Measurements from ENCODE around the gene SNRPB. TPM values are rescaled to one million over a fixed set of nuclear protein-coding genes. Genes with fewer than 3 reads are reported as not detected.

Gene SNRPB
- total and polyA plus RNA-seq, 2 of the 13 experiments (the other 11 are each of a cell fraction or from before 2014, with no cell fraction given): 473 to 844 TPM

GRCh38 chr20:2475850-2476741 lies 5.5 kb upstream of the SNRPB start (continued):
- TF ChIP-seq ZBED4 (CRISPR knock-in tag; IDR thresholded peaks at IDR 0.05; ENCODE audit: borderline replicate concordance): peak; percentile 26; the same call in 1 of the 2 replicates
- TF ChIP-seq DNMT3B (CRISPR knock-in tag; conservative IDR thresholded peaks at IDR 0.05): peak; percentile 64; the same call in 1 of the 2 replicates
- TF ChIP-seq ATF3 (CRISPR knock-in tag; IDR thresholded peaks at IDR 0.05): peak; percentile 27; the same call in 1 of the 2 replicates
- TF ChIP-seq ZNF124 (CRISPR knock-in tag; IDR thresholded peaks at IDR 0.05): peak; percentile 91
- TF ChIP-seq ZFP91 (CRISPR knock-in tag; IDR thresholded peaks at IDR 0.05; ENCODE audit: borderline replicate concordance): peak; percentile 61
- TF ChIP-seq GFI1 (CRISPR knock-in tag; IDR thresholded peaks at IDR 0.05; ENCODE audit: borderline replicate concordance): no peak
- TF ChIP-seq ZNF546 (CRISPR knock-in tag; conservative IDR thresholded peaks at IDR 0.05): peak; percentile 56; the same call in 1 of the 2 replicates
- TF ChIP-seq POLR2A (IDR thresholded peaks at IDR 0.05; ENCODE audit: insufficient read depth in 1 of 2, low read depth in 2 of 2, low read length in 2 of 2): no peak
- TF ChIP-seq ZSCAN25 (CRISPR knock-in tag; IDR thresholded peaks at IDR 0.05): peak; percentile 72; the same call in 1 of the 2 replicates
- TF ChIP-seq KAT7 (CRISPR knock-in tag; IDR thresholded peaks at IDR 0.05; ENCODE audit: borderline replicate concordance): peak; percentile 75
- TF ChIP-seq GABPB1 (CRISPR knock-in tag; IDR thresholded peaks at IDR 0.05): peak; percentile 69
- no peak for TF ChIP-seq ZNF234 (CRISPR knock-in tag; conservative IDR thresholded peaks at IDR 0.05)
- TF ChIP-seq ZC3H4 (CRISPR knock-in tag; IDR thresholded peaks at IDR 0.05; ENCODE audit: borderline replicate concordance): no peak
- TF ChIP-seq ZNF407 (CRISPR knock-in tag; IDR thresholded peaks at IDR 0.05; ENCODE audit: not compliant biosample characterization): peak; percentile 60
